ENCODE data around the gene MYO7A.
A peak's percentile ranks its signal among the peaks of the same experiment; 100 is the strongest.

The MYO7A gene

GRCh38 chr11:77187776-77188632 is 60.0 kb downstream of the MYO7A start:
- H3K27ac ChIP-seq, result no peak overlapping the region
- TF ChIP-seq CTCF (IDR thresholded peaks at IDR 0.05) (peak; percentile 97), ZFX (IDR thresholded peaks at IDR 0.05; ENCODE audit: borderline replicate concordance) (no peak)

- TF ChIP-seq CTCF (IDR thresholded peaks at IDR 0.05), result peak; percentile 31
- no peak for TF ChIP-seq ZFX (IDR thresholded peaks at IDR 0.05; ENCODE audit: borderline replicate concordance)
These were observed 60.8 kb downstream of the MYO7A start for GRCh38 chr11:77188633-77189491.

GRCh38 chr11:77189588-77190210 is 61.7 kb downstream of the MYO7A start:
- no peak for TF ChIP-seq CTCF (IDR thresholded peaks at IDR 0.05)
- no peak for TF ChIP-seq ZFX (IDR thresholded peaks at IDR 0.05; ENCODE audit: borderline replicate concordance)
- H3K27ac ChIP-seq, result no peak overlapping the region

More at GRCh38 chr11:77188633-77189491, 60.8 kb downstream of the MYO7A start:
- H3K27ac ChIP-seq, result no peak overlapping the region

- no peak overlapping the region for H3K27ac ChIP-seq
- TF ChIP-seq CTCF (IDR thresholded peaks at IDR 0.05) (0 out of 2 replicates have a peak, but pooled peaks have one; percentile 7), ZFX (IDR thresholded peaks at IDR 0.05; ENCODE audit: borderline replicate concordance) (no peak)
These were observed 62.5 kb downstream of the MYO7A start for GRCh38 chr11:77190331-77191075.

- TF ChIP-seq CTCF (IDR thresholded peaks at IDR 0.05), result no peak
- no peak for TF ChIP-seq ZFX (IDR thresholded peaks at IDR 0.05; ENCODE audit: borderline replicate concordance)
- peak overlapping the region; percentile 56 for H3K27ac ChIP-seq
These were observed 63.4 kb downstream of the MYO7A start for GRCh38 chr11:77191429-77191822.

GRCh38 chr11:77191823-77192495 is 63.9 kb downstream of the MYO7A start:
- TF ChIP-seq ZFX (IDR thresholded peaks at IDR 0.05; ENCODE audit: borderline replicate concordance), result no peak
- TF ChIP-seq CTCF (IDR thresholded peaks at IDR 0.05), result peak; percentile 98
- peak overlapping the region; percentile 56 for H3K27ac ChIP-seq
